ENCODE data around the gene ZNF317. TPM values are rescaled to one million over a fixed set of nuclear protein-coding genes. Genes with fewer than 3 reads are reported as not detected.

ZNF317 gene
- total RNA-seq, 1 experiment from 2014 or later = 34.7 TPM

- BruUV-seq (replicated peaks) = no TSS peak
- intact Hi-C loops (cut with micrococcal nuclease) = loop anchor here (10.0 kb wide), 1 partner anchor 290 kb away; the partner anchor contains the start of gene ZNF266
- Histone ChIP-seq H3K4me1 (ENCODE audit: insufficient read depth, low read length) (peaks cover 16% of the 10 kb centered on the region), H3K9ac (ENCODE audit: low read length) (no peak overlapping the region), H3K27me3 (ENCODE audit: low read length) (no peaks in the 10 kb centered on the region), H3K9me3 (ENCODE audit: low read length) (peaks cover 61% of the 10 kb centered on the region), H3K27ac (ENCODE audit: low read length) (no peak overlapping the region), H3K79me2 (ENCODE audit: low read length) (peaks cover 98% of the 10 kb centered on the region), H4K20me1 (ENCODE audit: low read length) (peaks cover 8% of the 10 kb centered on the region; the same call in 1 of the 2 replicates), H3K9me2 (replicated peaks; ENCODE audit: low read length) (no peaks in the 10 kb centered on the region), H3K4me2 (ENCODE audit: low read length) (no peak overlapping the region), H3K36me3 (ENCODE audit: low read depth, low read length) (peaks cover 84% of the 10 kb centered on the region), H2AFZ (ENCODE audit: low read length) (no peak overlapping the region), H3F3A (ENCODE audit: low read length, unreplicated experiment) (no peaks in the 10 kb centered on the region), H3K4me3 (ENCODE audit: low read length) (peak overlapping the region; percentile 20; the same call in 1 of the 2 replicates)
- CTCF ChIA-PET = no interaction called here
- ATAC-seq (no peak), DNase-seq (no peak)
- POLR2A ChIA-PET (ENCODE audit: unreplicated experiment) = no interaction called here
- no peak for TF ChIP-seq EZH2phosphoT487 (IDR thresholded peaks at IDR 0.05; ENCODE audit: borderline replicate concordance, low read length)
- TF ChIP-seq CTCF (conservative IDR thresholded peaks at IDR 0.05; ENCODE audit: low read depth, low read length) = no peak
- no peak for TF ChIP-seq EZH2 (IDR thresholded peaks at IDR 0.05; ENCODE audit: low read length, unreplicated experiment)
Measured at GRCh38 chr19:9144920-9145319, 4.7 kb downstream of the ZNF317 start.

- Histone ChIP-seq H3F3A (ENCODE audit: low read length, unreplicated experiment) (no peaks in the 10 kb centered on the region), H3K9me3 (ENCODE audit: low read length) (peaks cover 71% of the 10 kb centered on the region), H3K27me3 (ENCODE audit: low read length) (no peaks in the 10 kb centered on the region), H3K9me2 (replicated peaks; ENCODE audit: low read length) (no peaks in the 10 kb centered on the region), H3K4me1 (ENCODE audit: insufficient read depth, low read length) (peaks cover 13% of the 10 kb centered on the region), H3K9ac (ENCODE audit: low read length) (no peak overlapping the region), H3K4me2 (ENCODE audit: low read length) (no peak overlapping the region), H3K4me3 (ENCODE audit: low read length) (no peak overlapping the region; the same call in 1 of the 2 replicates), H2AFZ (ENCODE audit: low read length) (no peak overlapping the region), H4K20me1 (ENCODE audit: low read length) (peaks cover 17% of the 10 kb centered on the region; the same call in 1 of the 2 replicates), H3K27ac (ENCODE audit: low read length) (no peak overlapping the region), H3K36me3 (ENCODE audit: low read depth, low read length) (peaks cover 94% of the 10 kb centered on the region), H3K79me2 (ENCODE audit: low read length) (peaks cover 100% of the 10 kb centered on the region)
- TF ChIP-seq EZH2 (IDR thresholded peaks at IDR 0.05; ENCODE audit: low read length, unreplicated experiment) (no peak), CTCF (conservative IDR thresholded peaks at IDR 0.05; ENCODE audit: low read depth, low read length) (no peak), EZH2phosphoT487 (IDR thresholded peaks at IDR 0.05; ENCODE audit: borderline replicate concordance, low read length) (no peak)
- ChIA-PET POLR2A (ENCODE audit: unreplicated experiment) (no interaction called here), CTCF (no interaction called here)
- intact Hi-C loops (cut with micrococcal nuclease) = loop anchor here (10.0 kb wide), 1 partner anchor 288 kb away; the partner anchor contains the start of gene ZNF266
- ATAC-seq = no peak
- BruUV-seq (replicated peaks) = no TSS peak
- DNase-seq = no peak
Measured at GRCh38 chr19:9146882-9147281, 6.7 kb downstream of the ZNF317 start.

- H3K4me2 ChIP-seq (ENCODE audit: low read length) = no peak overlapping the region
- intact Hi-C loops (cut with micrococcal nuclease) = loop anchor here (10.0 kb wide), 1 partner anchor 286 kb away; the partner anchor contains the start of gene ZNF266
- no peak for DNase-seq
- H3K27me3 ChIP-seq (ENCODE audit: low read length) = no peaks in the 10 kb centered on the region
- BruUV-seq (replicated peaks) = no TSS peak
- ATAC-seq = no peak
- ChIA-PET CTCF (no interaction called here), POLR2A (ENCODE audit: unreplicated experiment) (no interaction called here)
- peaks cover 94% of the 10 kb centered on the region for H3K36me3 ChIP-seq (ENCODE audit: low read depth, low read length)
- no peak for TF ChIP-seq EZH2 (IDR thresholded peaks at IDR 0.05; ENCODE audit: low read length, unreplicated experiment)
- no peak for TF ChIP-seq CTCF (conservative IDR thresholded peaks at IDR 0.05; ENCODE audit: low read depth, low read length)
- no peak for TF ChIP-seq EZH2phosphoT487 (IDR thresholded peaks at IDR 0.05; ENCODE audit: borderline replicate concordance, low read length)
- 0 out of 2 replicates have a peak, but pooled peaks cover 8% of the 10 kb centered on the region for H4K20me1 ChIP-seq (ENCODE audit: low read length)
- H2AFZ ChIP-seq (ENCODE audit: low read length) = no peak overlapping the region
- H3F3A ChIP-seq (ENCODE audit: low read length, unreplicated experiment) = no peaks in the 10 kb centered on the region
- peaks cover 100% of the 10 kb centered on the region for H3K79me2 ChIP-seq (ENCODE audit: low read length)
- peaks cover 12% of the 10 kb centered on the region for H3K4me1 ChIP-seq (ENCODE audit: insufficient read depth, low read length)
- no peak overlapping the region for H3K27ac ChIP-seq (ENCODE audit: low read length)
- no peak overlapping the region for H3K4me3 ChIP-seq (ENCODE audit: low read length)
- no peak overlapping the region for H3K9ac ChIP-seq (ENCODE audit: low read length)
- no peaks in the 10 kb centered on the region for H3K9me2 ChIP-seq (replicated peaks; ENCODE audit: low read length)
- peaks cover 65% of the 10 kb centered on the region for H3K9me3 ChIP-seq (ENCODE audit: low read length)
Measured at GRCh38 chr19:9148697-9149096, 8.5 kb downstream of the ZNF317 start.

All from PC-3 (cell line).